Sigmoid colon (tissue), 7 donors: ENCODE data around the gene PRMT7. TPM values are rescaled to one million over a fixed set of nuclear protein-coding genes. Genes with fewer than 3 reads are reported as not detected.

Experiments
- DNase-seq: peaks from one replicate; pipeline ENCODE4 v3.0.0-alpha.2; 2019
- H3K27ac ChIP-seq, 4 donors: fragments of 200-600 bp; sonication (generic); one replicate each; pipeline ENCODE4 v1.5.1; 2016 to 2019; ENCODE audit warnings: mild to moderate bottlenecking in 1 of 4
- H3K27me3 ChIP-seq, 3 donors: fragments of 200-600 bp; sonication (generic); one replicate each; pipeline ENCODE4 v1.5.1; 2019; ENCODE audit warnings: mild to moderate bottlenecking in 1 of 3
- H3K36me3 ChIP-seq, 4 donors: fragments of 200-600 bp; sonication (generic); one replicate each; pipeline ENCODE4 v1.5.1; 2016 to 2019
- H3K4me1 ChIP-seq, 4 donors: fragments of 200-600 bp; sonication (generic); one replicate each; pipeline ENCODE4 v1.5.1; 2017 to 2019
- H3K4me3 ChIP-seq, 4 donors: fragments of 200-600 bp; sonication (generic); one replicate each; pipeline ENCODE4 v1.5.1; 2017 to 2019; ENCODE audit warnings: mild to moderate bottlenecking in 2 of 4, moderate library complexity in 1 of 4
- H3K9me3 ChIP-seq, 4 donors: fragments of 200-600 bp in 3 of 4; sonication (generic) in 3 of 4; one replicate each; pipeline versions ENCODE4 v1.5.1 to v1.6.1; 2013 to 2019
- CTCF ChIP-seq, 4 experiments: fragments of 450-650 bp in 3 of 4; fragments of 200-600 bp in 1 of 4; IDR thresholded peaks; one replicate each; pipeline ENCODE4 v1.5.1; 2016 to 2019; ENCODE audit warnings: antibody characterized with exemption in 4 of 4, mild to moderate bottlenecking in 3 of 4, moderate library complexity in 2 of 4
- EP300 ChIP-seq, 4 donors: sonication (generic); formaldehyde crosslinking; IDR thresholded peaks; one replicate each; pipeline ENCODE4 v1.6.1; 2017; ENCODE audit warnings: antibody characterized with exemption in 4 of 4
- POLR2A ChIP-seq, 2 donors: fragments of 450-650 bp; IDR thresholded peaks; one replicate each; pipeline ENCODE4 v1.6.1; 2016; ENCODE audit warnings: antibody characterized with exemption in 2 of 2, mild to moderate bottlenecking in 2 of 2, moderate library complexity in 2 of 2
- POLR2AphosphoS5 ChIP-seq, 4 donors: sonication (generic); formaldehyde crosslinking; IDR thresholded peaks; one replicate each; pipeline ENCODE4 v1.6.1; 2017; ENCODE audit warnings: antibody characterized with exemption in 4 of 4
- WGBS, 2 donors: extraction: QIAGEN DNeasy Blood & Tissue Kit; methylation state at CpG; one replicate each; pipeline ENCODE4 v1.1.7; 2013; 5-methylcytosine and 5-hydroxymethylcytosine counted together
- intact Hi-C: fragments of 100-400 bp; cut with DNase I; formaldehyde crosslinking; loops from one replicate; pipeline ENCODE4 v1.15.1; 2023
- polyA plus RNA-seq, 3 donors: library from polyadenylated mRNA; stranded (reverse); fragments of 200-250 nt; gene quantifications; one replicate each; pipeline ENCODE4 v1.2.3, GENCODE V29; 2013
- total RNA-seq, 4 donors: library from RNA; depleted of rRNA; stranded (reverse); fragments of >200 nt; gene quantifications; one replicate each; pipeline ENCODE4 v1.1.0, GENCODE V29; 2016
- donor health status: healthy with polysubstance abuse.
- donor health status: Bipolar disorder and iron deficiency.
- donor health status: healthy.

PRMT7 gene
- total and polyA plus RNA-seq, 7 donors: 12.0 to 51.0 (median 40.7) TPM

- intact Hi-C loops: no loop called here
- no peak for TF ChIP-seq POLR2A (IDR thresholded peaks at IDR 0.05)
- DNase-seq: no peak
- WGBS, 2 donors: 68 to 86% methylated on average over 4 of the region's 4 CpGs
- H3K36me3 ChIP-seq: no peaks in the 10 kb centered on the region
- no peak overlapping the region for H3K27ac ChIP-seq
- H3K27me3 ChIP-seq: no peaks in the 10 kb centered on the region
- H3K9me3 ChIP-seq: no peaks in the 10 kb centered on the region
- no peaks in the 10 kb centered on the region for H3K4me1 ChIP-seq
- no peak overlapping the region for H3K4me3 ChIP-seq
Measured at GRCh38 chr16:68395815-68396214, 85.0 kb downstream of the PRMT7 start.

GRCh38 chr16:68396481-68396880, 85.7 kb downstream of the PRMT7 start:
- intact Hi-C loops: no loop called here
- Histone ChIP-seq H3K36me3 (no peaks in the 10 kb centered on the region), H3K27ac (no peak overlapping the region), H3K9me3 (no peaks in the 10 kb centered on the region), H3K4me3 (no peak overlapping the region), H3K4me1 (no peaks in the 10 kb centered on the region), H3K27me3 (no peaks in the 10 kb centered on the region)
- WGBS, 2 donors: 17 to 29% methylated on average over 6 of the region's 6 CpGs
- TF ChIP-seq POLR2A (IDR thresholded peaks at IDR 0.05) (no peak), POLR2AphosphoS5 (IDR thresholded peaks at IDR 0.05) (no peak), CTCF (IDR thresholded peaks at IDR 0.05) (peak in 2 of 4 experiments; percentile 14 to 49), EP300 (IDR thresholded peaks at IDR 0.05) (no peak)
- DNase-seq: no peak

GRCh38 chr16:68397710-68398201, 86.9 kb downstream of the PRMT7 start:
- 83 to 88% methylated on average over 6 of the region's 6 CpGs for WGBS, 2 donors
- H3K4me3 ChIP-seq: no peak overlapping the region
- no peak overlapping the region for H3K27ac ChIP-seq
- H3K4me1 ChIP-seq: no peaks in the 10 kb centered on the region
- no peak for DNase-seq
- intact Hi-C loops: no loop called here
- no peaks in the 10 kb centered on the region for H3K27me3 ChIP-seq
- no peaks in the 10 kb centered on the region for H3K9me3 ChIP-seq
- H3K36me3 ChIP-seq: no peaks in the 10 kb centered on the region
- TF ChIP-seq POLR2AphosphoS5 (IDR thresholded peaks at IDR 0.05) (no peak), EP300 (IDR thresholded peaks at IDR 0.05) (no peak), CTCF (IDR thresholded peaks at IDR 0.05) (no peak), POLR2A (IDR thresholded peaks at IDR 0.05) (no peak)

GRCh38 chr16:68399456-68399855, 88.6 kb downstream of the PRMT7 start:
- Histone ChIP-seq H3K36me3 (no peaks in the 10 kb centered on the region), H3K4me3 (no peak overlapping the region), H3K4me1 (no peaks in the 10 kb centered on the region), H3K27me3 (no peaks in the 10 kb centered on the region), H3K9me3 (no peaks in the 10 kb centered on the region), H3K27ac (no peak overlapping the region)
- TF ChIP-seq EP300 (IDR thresholded peaks at IDR 0.05) (no peak), POLR2A (IDR thresholded peaks at IDR 0.05) (no peak), CTCF (IDR thresholded peaks at IDR 0.05) (no peak), POLR2AphosphoS5 (IDR thresholded peaks at IDR 0.05) (no peak)
- 93 to 95% methylated on average over 3 of the region's 3 CpGs for WGBS, 2 donors
- intact Hi-C loops: no loop called here
- no peak for DNase-seq

- H3K9me3 ChIP-seq: no peaks in the 10 kb centered on the region
Measured at GRCh38 chr16:68400083-68400923, 89.5 kb downstream of the PRMT7 start.

More at GRCh38 chr16:68400083-68400923, 89.5 kb downstream of the PRMT7 start:
- 81 to 89% methylated on average over 5 of the region's 5 CpGs for WGBS, 2 donors
- no peak overlapping the region for H3K4me3 ChIP-seq
- no peaks in the 10 kb centered on the region for H3K36me3 ChIP-seq
- H3K4me1 ChIP-seq: no peaks in the 10 kb centered on the region
- TF ChIP-seq POLR2A (IDR thresholded peaks at IDR 0.05) (no peak), POLR2AphosphoS5 (IDR thresholded peaks at IDR 0.05) (no peak), CTCF (IDR thresholded peaks at IDR 0.05) (no peak), EP300 (IDR thresholded peaks at IDR 0.05) (no peak)
- H3K27me3 ChIP-seq: no peaks in the 10 kb centered on the region
- no peak overlapping the region for H3K27ac ChIP-seq
- DNase-seq: no peak
- intact Hi-C loops: no loop called here
